Naive thymus-derived CD4-positive, alpha-beta T cell (primary cell): Measurements from ENCODE around the gene CHN2. TPM values are rescaled to one million over a fixed set of nuclear protein-coding genes. Genes with fewer than 3 reads are reported as not detected.
A peak's percentile ranks its signal among the peaks of the same experiment; 100 is the strongest.

Experiments
- ATAC-seq: fragments of 150-1000 bp; cut with Tn5 transposase; 2 replicates; pipeline ENCODE4 v1.10.0; 2021; ENCODE audit warnings: mild to moderate bottlenecking, moderate library complexity
- CTCF ChIA-PET: fragments of 350-600 bp; sonication (Branson Sonifier 250); formaldehyde crosslinking; loops from one replicate; lab custom pipeline; 2021; ENCODE audit warnings: antibody characterized with exemption; lab: Charles Lee
- POLR2A ChIA-PET: fragments of 350-600 bp; sonication (Branson Sonifier 250); formaldehyde crosslinking; loops from one replicate; lab custom pipeline; 2021; ENCODE audit warnings: antibody characterized with exemption, inconsistent platforms; lab: Charles Lee
- DNase-seq, 9 donors: peaks; one replicate each; pipeline versions ENCODE4 v3.0.0 to v3.0.0-alpha.2; 2020 to 2022; ENCODE audit warnings: mixed read lengths in 1 of 9
- H3K27ac ChIP-seq: one replicate; pipeline ENCODE4 v1.7.0; 2013; ENCODE audit warnings: mild to moderate bottlenecking, low read depth, low read length, moderate library complexity
- H3K27me3 ChIP-seq, 2 donors: one replicate each; pipeline ENCODE4 v1.7.0; 2013; ENCODE audit warnings: low read length in 2 of 2, mild to moderate bottlenecking in 2 of 2, moderate library complexity in 2 of 2; ENCODE audit not compliant: control insufficient read depth in 2 of 2, insufficient read depth in 2 of 2
- H3K36me3 ChIP-seq, 3 experiments: 1 replicate in 2 of 3; 2 replicates in 1 of 3; pipeline ENCODE4 v1.7.0; 2013; ENCODE audit warnings: low read length in 3 of 3, mild to moderate bottlenecking in 3 of 3, moderate library complexity in 1 of 3; ENCODE audit not compliant: insufficient read depth in 3 of 3, control insufficient read depth in 2 of 3
- H3K4me1 ChIP-seq, 2 donors: one replicate each; pipeline ENCODE4 v1.7.0; 2013; ENCODE audit warnings: low read length in 2 of 2, mild to moderate bottlenecking in 2 of 2, moderate library complexity in 1 of 2; ENCODE audit not compliant: control insufficient read depth in 2 of 2, insufficient read depth in 2 of 2
- H3K4me3 ChIP-seq: 2 replicates; pipeline ENCODE4 v1.7.0; 2013; ENCODE audit warnings: mild to moderate bottlenecking, low read length
- H3K9me3 ChIP-seq, 3 experiments: 1 replicate in 2 of 3; 2 replicates in 1 of 3; pipeline ENCODE4 v1.7.0; 2013; ENCODE audit warnings: low read length in 3 of 3; ENCODE audit not compliant: control insufficient read depth in 2 of 3
- H3K27ac Mint-ChIP-seq, 9 donors: one replicate each; pipeline ENCODE4 v1.8.0; 2020 to 2022; ENCODE audit warnings: mixed read lengths in 9 of 9, mild to moderate bottlenecking in 8 of 9, moderate library complexity in 5 of 9, inconsistent platforms in 2 of 9
- H3K27me3 Mint-ChIP-seq, 5 donors: one replicate each; pipeline ENCODE4 v1.8.0; 2021 to 2022; ENCODE audit warnings: mixed read lengths in 5 of 5, mild to moderate bottlenecking in 1 of 5
- H3K36me3 Mint-ChIP-seq, 5 donors: one replicate each; pipeline ENCODE4 v1.8.0; 2020 to 2022; ENCODE audit warnings: mixed read lengths in 5 of 5, mild to moderate bottlenecking in 3 of 5, inconsistent platforms in 1 of 5
- H3K4me1 Mint-ChIP-seq, 7 donors: one replicate each; pipeline ENCODE4 v1.8.0; 2020 to 2022; ENCODE audit warnings: mixed read lengths in 7 of 7, mild to moderate bottlenecking in 3 of 7, inconsistent platforms in 1 of 7
- H3K4me3 Mint-ChIP-seq, 10 donors: one replicate each; pipeline ENCODE4 v1.8.0; 2020 to 2022; ENCODE audit warnings: mild to moderate bottlenecking in 10 of 10, mixed read lengths in 10 of 10, moderate library complexity in 6 of 10, inconsistent platforms in 2 of 10
- H3K9me3 Mint-ChIP-seq, 11 donors: one replicate each; pipeline ENCODE4 v1.8.0; 2020 to 2022; ENCODE audit warnings: mixed read lengths in 11 of 11, mild to moderate bottlenecking in 4 of 11, inconsistent platforms in 1 of 11, moderate library complexity in 1 of 11
- intact Hi-C, 2 donors: fragments of 100-400 bp; cut with micrococcal nuclease; formaldehyde crosslinking; loops; one replicate each; pipeline ENCODE4 v1.15.1; 2023
- polyA plus RNA-seq, 2 donors: library from polyadenylated mRNA; unstranded; fragments of 300-500 nt; fragmentation: Illumina TruSeq; gene quantifications; one replicate each; pipeline ENCODE4 v1.2.3, GENCODE V29; 2021
- total RNA-seq, 6 experiments: library from RNA in 5 of 6; stranded (reverse) in 5 of 6; gene quantifications; 1 replicate in 5 of 6; 2 replicates in 1 of 6; pipeline ENCODE4 v1.2.3 and lab custom pipeline; 2021 to 2026

Gene CHN2
- total and polyA plus RNA-seq, 7 experiments from 2014 or later: 0.34 to 28.1 (median 0.98) TPM

DNA sequence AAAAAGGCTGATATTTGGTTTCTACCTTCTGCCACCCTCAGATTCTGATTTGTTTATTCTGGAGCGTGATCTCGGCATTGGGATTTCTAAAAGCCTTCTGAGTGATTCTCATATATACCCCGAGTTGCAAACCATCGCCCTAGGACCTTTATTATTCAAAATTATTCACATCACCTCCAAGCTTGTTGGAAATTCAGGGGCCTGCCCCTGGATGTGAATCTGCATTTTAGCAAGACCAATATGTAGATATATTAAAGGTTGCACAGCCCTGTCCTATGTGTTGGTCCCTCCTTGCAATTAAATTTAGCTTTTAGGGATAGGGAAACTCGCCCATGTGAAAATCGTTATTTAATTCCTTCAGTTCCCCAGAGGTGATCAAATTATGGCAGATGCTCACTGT is 9.0 kb upstream of the CHN2 start:
- Mint-ChIP-seq H3K4me1 (peaks cover 0 to 4% (median 0%) of the 10 kb centered on the region in 7 donors), H3K36me3 (no peaks in the 10 kb centered on the region), H3K27me3 (peaks cover 0 to 37% (median 24%) of the 10 kb centered on the region in 5 donors), H3K27ac (no peak overlapping the region), H3K4me3 (no peak overlapping the region), H3K9me3 (no peaks in the 10 kb centered on the region)
- DNase-seq (no peak), ATAC-seq (no peak)
- H3K9me3 ChIP-seq: no peaks in the 10 kb centered on the region
- H3K27ac ChIP-seq: no peak overlapping the region
- intact Hi-C loops: no loop called here
- POLR2A ChIA-PET: no interaction called here
- H3K36me3 ChIP-seq: no peaks in the 10 kb centered on the region
- CTCF ChIA-PET: no interaction called here
- no peak overlapping the region for H3K4me3 ChIP-seq
- H3K27me3 ChIP-seq: no peaks in the 10 kb centered on the region
- no peaks in the 10 kb centered on the region for H3K4me1 ChIP-seq

DNA sequence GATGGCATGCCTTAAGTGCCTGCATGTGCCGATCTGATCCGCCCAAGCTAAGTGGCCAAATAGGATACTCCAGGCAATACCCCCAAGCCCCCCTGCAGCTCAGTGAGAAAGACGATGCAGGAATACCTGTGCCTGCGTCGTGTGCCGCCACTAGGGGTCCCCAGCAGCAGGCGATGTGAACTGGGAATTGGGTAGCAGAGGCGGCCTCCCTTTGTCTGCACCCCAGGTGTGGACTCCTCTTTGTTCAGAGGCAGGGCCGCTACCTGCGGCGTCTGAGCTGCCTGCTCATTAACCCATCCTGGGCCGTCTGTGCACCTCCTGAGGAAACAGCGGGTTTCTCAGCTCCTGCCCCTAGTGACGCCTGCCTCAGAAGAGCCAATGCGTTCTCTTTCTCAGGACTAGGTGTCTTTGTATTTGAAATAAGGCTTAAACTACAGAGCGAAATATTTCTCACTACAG is 4.8 kb upstream of the CHN2 start:
- no peak overlapping the region for H3K4me3 Mint-ChIP-seq
- Histone ChIP-seq H3K27ac (no peak overlapping the region), H3K9me3 (no peaks in the 10 kb centered on the region), H3K36me3 (no peaks in the 10 kb centered on the region), H3K4me1 (no peaks in the 10 kb centered on the region), H3K27me3 (no peaks in the 10 kb centered on the region), H3K4me3 (no peak overlapping the region)
- DNase-seq: peak in 7 of 9 donors; percentile 9 to 50 (median 23)
- peak; percentile 71 for ATAC-seq
- H3K36me3 Mint-ChIP-seq: no peaks in the 10 kb centered on the region
- peaks cover 25 to 58% (median 53%) of the 10 kb centered on the region in 5 donors for H3K27me3 Mint-ChIP-seq
- H3K9me3 Mint-ChIP-seq: no peaks in the 10 kb centered on the region
- H3K27ac Mint-ChIP-seq: no peak overlapping the region
- peaks cover 0 to 13% (median 0%) of the 10 kb centered on the region in 7 donors for H3K4me1 Mint-ChIP-seq
- ChIA-PET POLR2A (no interaction called here), CTCF (interaction anchor here (0.6 to 3.3 kb wide), 4 partner anchors 8 to 219 kb away, joined by 3 to 34 read pairs (median 4); no protein-coding TSS in a partner anchor)
- intact Hi-C loops: loop anchor here (1.0 to 10.0 kb wide), 5 partner anchors 145 to 267 kb away; no protein-coding TSS in a partner anchor

DNA sequence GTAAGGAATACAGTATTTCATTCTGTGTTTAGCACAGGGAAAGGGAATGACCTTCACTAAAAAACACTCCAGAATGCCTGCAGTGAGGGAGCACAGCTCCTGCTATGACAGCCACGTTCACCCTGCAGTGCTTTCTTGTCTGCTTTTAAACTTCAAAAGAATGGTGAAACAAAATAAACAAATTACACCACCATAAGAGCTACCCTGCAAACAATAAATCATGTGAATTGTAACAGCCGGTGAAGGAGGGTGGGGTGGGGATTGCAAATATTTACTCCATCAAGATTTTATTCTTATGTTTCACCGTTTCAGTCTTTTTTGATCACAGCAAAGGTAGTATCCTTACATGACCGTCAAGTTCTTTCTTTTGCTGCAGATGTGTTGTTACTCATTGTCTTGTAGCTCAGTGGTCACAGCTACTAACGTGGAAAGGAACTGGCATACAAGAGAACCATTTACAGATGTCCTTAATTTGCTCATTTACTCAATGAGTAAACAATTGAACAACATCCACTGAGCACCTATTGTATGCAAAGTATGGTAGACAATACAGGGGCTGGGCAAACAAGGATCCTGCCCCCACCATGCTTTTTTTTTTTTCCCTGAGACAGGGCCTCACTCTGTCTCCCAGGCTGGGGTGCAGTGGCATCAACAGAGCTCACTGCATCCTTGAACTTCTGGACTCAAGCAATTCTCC is 4.1 kb upstream of the CHN2 start:
- H3K9me3 ChIP-seq: no peaks in the 10 kb centered on the region
- Mint-ChIP-seq H3K27ac (no peak overlapping the region), H3K4me1 (peaks cover 4 to 18% (median 6%) of the 10 kb centered on the region in 7 donors), H3K4me3 (no peak overlapping the region), H3K36me3 (no peaks in the 10 kb centered on the region), H3K27me3 (peaks cover 29 to 62% (median 55%) of the 10 kb centered on the region in 5 donors), H3K9me3 (no peaks in the 10 kb centered on the region)
- H3K36me3 ChIP-seq: no peaks in the 10 kb centered on the region
- H3K27ac ChIP-seq: no peak overlapping the region
- intact Hi-C loops: loop anchor here (5.0 to 10.0 kb wide), 3 partner anchors 144 to 268 kb away; no protein-coding TSS in a partner anchor
- no peak for DNase-seq
- H3K4me1 ChIP-seq: peaks cover 0 to under 1% of the 10 kb centered on the region in 2 donors
- ATAC-seq: no peak
- no peaks in the 10 kb centered on the region for H3K27me3 ChIP-seq
- no peak overlapping the region for H3K4me3 ChIP-seq
- ChIA-PET POLR2A (no interaction called here), CTCF (interaction anchor here (0.6 to 3.3 kb wide), 3 partner anchors 8 to 218 kb away, joined by 3 to 34 read pairs (median 3); no protein-coding TSS in a partner anchor)

DNA sequence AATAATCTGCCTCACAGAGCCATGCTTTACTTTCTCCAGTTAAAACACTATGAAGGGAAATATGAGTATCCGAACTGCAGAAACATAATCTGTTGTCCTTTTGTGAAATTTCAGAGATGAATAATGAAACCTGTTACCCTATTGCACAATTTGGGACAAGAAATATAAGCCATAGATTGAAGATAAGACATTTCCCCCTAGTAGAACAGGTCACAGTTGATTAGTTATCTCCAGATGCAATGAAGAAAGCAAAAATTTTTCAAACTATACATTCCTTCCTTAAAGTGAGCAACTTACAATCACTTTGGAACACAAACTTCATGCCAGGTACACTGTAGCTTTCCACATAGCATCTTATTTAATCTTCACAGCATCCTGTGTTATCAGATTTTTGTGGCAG is 2.3 kb upstream of the CHN2 start:
- no peaks in the 10 kb centered on the region for H3K36me3 Mint-ChIP-seq
- H3K27me3 Mint-ChIP-seq: peaks cover 44 to 76% (median 46%) of the 10 kb centered on the region in 5 donors
- ATAC-seq (no peak), DNase-seq (no peak)
- no peaks in the 10 kb centered on the region for H3K36me3 ChIP-seq
- no peaks in the 10 kb centered on the region for H3K9me3 ChIP-seq
- no peaks in the 10 kb centered on the region for H3K9me3 Mint-ChIP-seq
- H3K27ac Mint-ChIP-seq: no peak overlapping the region
- H3K27me3 ChIP-seq: no peaks in the 10 kb centered on the region
- intact Hi-C loops: loop anchor here (5.0 to 10.0 kb wide), 3 partner anchors 142 to 270 kb away; no protein-coding TSS in a partner anchor
- H3K27ac ChIP-seq: no peak overlapping the region
- peak overlapping the region in 2 of 10 donors; percentile 6 to 83 for H3K4me3 Mint-ChIP-seq
- CTCF ChIA-PET: no interaction called here
- POLR2A ChIA-PET: interaction anchor here (0.7 kb wide), 1 partner anchor 41 kb away, joined by 3 read pairs; no protein-coding TSS in a partner anchor
- H3K4me1 Mint-ChIP-seq: peaks cover 9 to 31% (median 17%) of the 10 kb centered on the region in 7 donors
- peaks cover 0 to 19% of the 10 kb centered on the region in 2 donors for H3K4me1 ChIP-seq
- H3K4me3 ChIP-seq: no peak overlapping the region

DNA sequence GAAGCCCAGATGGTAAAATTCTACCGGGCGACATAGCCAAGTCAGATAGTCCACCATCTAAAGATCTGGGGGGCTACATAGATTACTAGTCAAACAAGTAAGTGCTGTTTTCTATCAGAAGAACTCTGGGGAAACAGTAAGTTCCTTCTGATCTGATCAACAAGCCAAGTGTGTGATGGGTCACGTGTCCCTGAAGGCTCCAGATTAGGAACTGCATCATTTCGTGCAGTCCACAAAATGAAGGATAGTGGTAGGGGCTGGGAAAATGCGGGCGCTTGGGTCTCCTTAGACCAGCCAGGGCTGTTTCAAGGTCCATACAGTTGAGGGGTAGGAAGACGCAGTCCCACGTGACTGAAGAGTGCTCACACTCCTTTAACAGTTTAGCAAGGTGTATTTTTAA is 1.8 kb upstream of the CHN2 start:
- POLR2A ChIA-PET: no interaction called here
- peaks cover 9 to 31% (median 17%) of the 10 kb centered on the region in 7 donors for H3K4me1 Mint-ChIP-seq
- CTCF ChIA-PET: no interaction called here
- no peak overlapping the region for H3K27ac Mint-ChIP-seq
- Histone ChIP-seq H3K27ac (no peak overlapping the region), H3K36me3 (no peaks in the 10 kb centered on the region), H3K4me3 (no peak overlapping the region), H3K9me3 (no peaks in the 10 kb centered on the region), H3K27me3 (no peaks in the 10 kb centered on the region), H3K4me1 (peaks cover 0 to 24% of the 10 kb centered on the region in 2 donors)
- no peak for DNase-seq
- H3K27me3 Mint-ChIP-seq: peaks cover 45 to 78% (median 51%) of the 10 kb centered on the region in 5 donors
- no peak for ATAC-seq
- no peaks in the 10 kb centered on the region for H3K9me3 Mint-ChIP-seq
- intact Hi-C loops: loop anchor here (5.0 to 10.0 kb wide), 3 partner anchors 142 to 271 kb away; no protein-coding TSS in a partner anchor
- peak overlapping the region in 7 of 10 donors; percentile 15 to 83 (median 36) for H3K4me3 Mint-ChIP-seq
- no peaks in the 10 kb centered on the region for H3K36me3 Mint-ChIP-seq

DNA sequence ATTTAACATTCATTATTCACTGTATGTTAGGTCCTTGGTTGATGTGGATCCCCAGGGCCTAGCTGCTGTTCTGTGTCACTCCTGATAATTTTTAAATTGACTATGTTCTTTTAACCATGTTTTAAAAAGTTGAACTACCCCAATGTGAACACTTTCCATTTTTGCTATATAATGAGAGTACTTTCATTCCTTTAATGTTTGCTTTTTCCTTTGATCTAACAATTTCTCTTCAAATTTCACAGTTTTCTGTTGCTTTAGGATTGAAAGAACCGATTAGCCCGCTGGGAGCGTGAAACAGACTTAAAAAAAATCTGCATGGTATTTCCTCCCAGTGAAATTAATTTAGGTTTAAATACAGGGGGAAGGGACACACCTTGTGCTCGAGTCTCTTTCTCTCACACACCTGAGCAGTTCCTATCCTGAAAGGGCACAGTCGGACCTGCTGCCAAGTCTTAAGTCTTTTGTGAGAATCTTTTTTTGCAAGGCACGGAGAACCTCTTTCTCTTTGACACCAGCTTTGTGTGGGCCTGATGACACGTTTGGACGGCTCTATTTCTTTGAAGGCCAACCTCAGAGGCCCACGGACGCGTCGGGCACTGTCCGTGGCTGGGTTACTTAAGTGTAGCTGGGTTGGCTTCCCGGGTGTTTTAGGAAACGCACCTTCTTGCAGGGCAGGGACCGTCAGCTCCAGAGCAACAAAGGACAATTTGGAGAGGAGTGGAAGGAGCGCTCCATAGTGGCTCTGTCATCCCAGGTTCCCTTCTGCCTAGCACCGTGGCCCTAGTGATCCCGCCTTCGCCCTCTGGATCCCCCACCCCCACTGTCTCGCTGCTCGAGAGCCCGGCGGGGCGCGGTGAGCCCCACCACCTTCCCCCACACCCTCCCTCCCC is 1.0 kb upstream of the CHN2 start:
- Histone ChIP-seq H3K9me3 (no peaks in the 10 kb centered on the region), H3K27me3 (no peaks in the 10 kb centered on the region), H3K36me3 (no peaks in the 10 kb centered on the region), H3K27ac (no peak overlapping the region), H3K4me1 (peaks cover 0 to 26% of the 10 kb centered on the region in 2 donors), H3K4me3 (no peak overlapping the region)
- Mint-ChIP-seq H3K27me3 (peaks cover 47 to 82% (median 53%) of the 10 kb centered on the region in 5 donors), H3K4me1 (peaks cover 9 to 31% (median 17%) of the 10 kb centered on the region in 7 donors), H3K36me3 (no peaks in the 10 kb centered on the region), H3K27ac (peak overlapping the region in 1 of 9 donors; percentile 14), H3K9me3 (no peaks in the 10 kb centered on the region), H3K4me3 (peak overlapping the region; percentile 34 to 83 (median 62))
- ATAC-seq (no peak), DNase-seq (no peak)
- POLR2A ChIA-PET: no interaction called here
- CTCF ChIA-PET: no interaction called here
- intact Hi-C loops: loop anchor here (2.0 to 10.0 kb wide), 4 partner anchors 141 to 271 kb away; no protein-coding TSS in a partner anchor
